Astrocyte (in vitro differentiated cells and primary cell): Measurements from ENCODE around the gene CAPN12. TPM values are rescaled to one million over a fixed set of nuclear protein-coding genes. Genes with fewer than 3 reads are reported as not detected.

Source experiments
- DNase-seq: peaks from one replicate; pipeline ENCODE4 v3.0.0-alpha.2; 2010; ENCODE audit warnings: low read depth
- FAIRE-seq: peaks from 2 replicates; lab custom pipeline; 2011; peaks lifted over from hg19 to GRCh38; lab: Jason Lieb, UNC
- H2AFZ ChIP-seq: 2 replicates; pipeline ENCODE4 v1.6.0; 2012; ENCODE audit warnings: low read depth, low read length, inconsistent platforms
- H3K27ac ChIP-seq: 2 replicates; pipeline ENCODE4 v1.5.1; 2011; ENCODE audit warnings: low read depth, low read length, inconsistent platforms
- H3K27me3 ChIP-seq: 2 replicates; pipeline ENCODE4 v1.6.0; 2011; ENCODE audit warnings: low read length, inconsistent platforms; ENCODE audit not compliant: insufficient read depth
- H3K36me3 ChIP-seq: 2 replicates; pipeline ENCODE4 v1.5.1; 2011; ENCODE audit warnings: low read length, inconsistent platforms; ENCODE audit not compliant: insufficient read depth
- H3K4me1 ChIP-seq: 2 replicates; pipeline ENCODE4 v1.5.1; 2011; ENCODE audit warnings: low read length, inconsistent platforms; ENCODE audit not compliant: insufficient read depth
- H3K4me2 ChIP-seq: 2 replicates; pipeline ENCODE4 v1.6.0; 2012; ENCODE audit warnings: low read length, inconsistent platforms
- H3K4me3 ChIP-seq: 2 replicates; pipeline ENCODE4 v1.5.1; 2011; ENCODE audit warnings: low read depth, mild to moderate bottlenecking, low read length, inconsistent platforms; ENCODE audit not compliant: insufficient read depth
- H3K79me2 ChIP-seq: 2 replicates; pipeline ENCODE4 v1.6.0; 2012; ENCODE audit warnings: mild to moderate bottlenecking, low read length, inconsistent platforms; ENCODE audit not compliant: insufficient read depth
- H3K9ac ChIP-seq: 2 replicates; pipeline ENCODE4 v1.6.0; 2012; ENCODE audit warnings: mild to moderate bottlenecking, low read length, inconsistent platforms
- H3K9me3 ChIP-seq: 2 replicates; pipeline ENCODE4 v1.5.1; 2012; ENCODE audit warnings: low read depth, mild to moderate bottlenecking, low read length, inconsistent platforms; ENCODE audit not compliant: insufficient read depth
- H4K20me1 ChIP-seq: 2 replicates; pipeline ENCODE4 v1.6.0; 2012; ENCODE audit warnings: low read length, inconsistent platforms; ENCODE audit not compliant: insufficient read depth
- H3K27ac Mint-ChIP-seq: one replicate; pipeline ENCODE4 v1.8.0; 2021; ENCODE audit warnings: mild to moderate bottlenecking, mixed read lengths; ENCODE audit not compliant: unreplicated experiment
- H3K27me3 Mint-ChIP-seq: one replicate; pipeline ENCODE4 v1.8.0; 2021; ENCODE audit warnings: low read depth, mixed read lengths; ENCODE audit not compliant: unreplicated experiment
- H3K36me3 Mint-ChIP-seq: one replicate; pipeline ENCODE4 v1.8.0; 2021; ENCODE audit warnings: low read depth, mixed read lengths; ENCODE audit not compliant: unreplicated experiment
- H3K4me1 Mint-ChIP-seq: one replicate; pipeline ENCODE4 v1.8.0; 2021; ENCODE audit warnings: low read depth, mixed read lengths; ENCODE audit not compliant: unreplicated experiment
- H3K4me3 Mint-ChIP-seq: one replicate; pipeline ENCODE4 v1.8.0; 2021; ENCODE audit warnings: mild to moderate bottlenecking, moderate library complexity, mixed read lengths; ENCODE audit not compliant: unreplicated experiment
- H3K9me3 Mint-ChIP-seq: one replicate; pipeline ENCODE4 v1.8.0; 2021; ENCODE audit warnings: mild to moderate bottlenecking, mixed read lengths; ENCODE audit not compliant: unreplicated experiment
- CTCF ChIP-seq: IDR thresholded peaks from 2 replicates; pipeline ENCODE4 v1.5.1; 2011; ENCODE audit warnings: low read depth, mild to moderate bottlenecking, inconsistent platforms, low read length, moderate library complexity; ENCODE audit not compliant: insufficient read depth
- EZH2 ChIP-seq: IDR thresholded peaks from 2 replicates; pipeline ENCODE4 v1.6.1; 2012; ENCODE audit warnings: mild to moderate bottlenecking, low read length, inconsistent platforms; ENCODE audit not compliant: insufficient read depth
- total RNA-seq: library from RNA; stranded (reverse); gene quantifications from 2 replicates; pipeline ENCODE4 v1.2.1, GENCODE V29; 2021

The CAPN12 gene
- total RNA-seq, 1 donor from 2014 or later = 4.6 TPM

GRCh38 chr19:38715555-38715954 lies 28.7 kb downstream of the CAPN12 start:
- peaks cover 44% of the 10 kb centered on the region for H3K4me1 ChIP-seq
- H3K27me3 ChIP-seq = no peaks in the 10 kb centered on the region
- no peaks in the 10 kb centered on the region for H3K9me3 ChIP-seq
- no peak for FAIRE-seq
- H4K20me1 ChIP-seq = peaks cover 81% of the 10 kb centered on the region
- no peak overlapping the region for H3K4me2 ChIP-seq
- peaks cover 70% of the 10 kb centered on the region for H3K79me2 ChIP-seq
- Mint-ChIP-seq H3K27me3 (no peaks in the 10 kb centered on the region), H3K4me3 (no peak overlapping the region), H3K36me3 (peaks cover 20% of the 10 kb centered on the region), H3K9me3 (no peaks in the 10 kb centered on the region), H3K4me1 (peaks cover 26% of the 10 kb centered on the region), H3K27ac (no peak overlapping the region)
- H3K27ac ChIP-seq = no peak overlapping the region
- TF ChIP-seq CTCF = no peak
- TF ChIP-seq EZH2 = no peak
- no peak overlapping the region for H3K9ac ChIP-seq
- no peak for DNase-seq
- H3K36me3 ChIP-seq = peaks cover 50% of the 10 kb centered on the region
- no peak overlapping the region for H2AFZ ChIP-seq
- H3K4me3 ChIP-seq = no peak overlapping the region

GRCh38 chr19:38714354-38714778 lies 29.9 kb downstream of the CAPN12 start:
- Histone ChIP-seq H3K9ac (no peak overlapping the region), H3K27ac (no peak overlapping the region), H3K4me3 (no peak overlapping the region), H3K36me3 (peaks cover 54% of the 10 kb centered on the region), H3K27me3 (no peaks in the 10 kb centered on the region), H3K9me3 (no peaks in the 10 kb centered on the region), H4K20me1 (peaks cover 81% of the 10 kb centered on the region), H3K79me2 (peaks cover 68% of the 10 kb centered on the region), H3K4me2 (no peak overlapping the region), H3K4me1 (peaks cover 38% of the 10 kb centered on the region), H2AFZ (no peak overlapping the region)
- DNase-seq (no peak), FAIRE-seq (no peak)
- no peaks in the 10 kb centered on the region for H3K27me3 Mint-ChIP-seq
- no peaks in the 10 kb centered on the region for H3K9me3 Mint-ChIP-seq
- TF ChIP-seq EZH2 (no peak), CTCF (no peak)
- H3K27ac Mint-ChIP-seq = peak overlapping the region; percentile 58
- H3K4me1 Mint-ChIP-seq = peaks cover 28% of the 10 kb centered on the region
- H3K4me3 Mint-ChIP-seq = no peak overlapping the region
- peaks cover 23% of the 10 kb centered on the region for H3K36me3 Mint-ChIP-seq

- Histone ChIP-seq H3K4me2 (no peak overlapping the region), H3K36me3 (peaks cover 58% of the 10 kb centered on the region), H3K79me2 (peaks cover 73% of the 10 kb centered on the region), H3K4me1 (peaks cover 35% of the 10 kb centered on the region), H3K27ac (no peak overlapping the region), H3K4me3 (no peak overlapping the region), H3K9me3 (no peaks in the 10 kb centered on the region), H2AFZ (no peak overlapping the region), H3K9ac (no peak overlapping the region), H4K20me1 (peaks cover 81% of the 10 kb centered on the region), H3K27me3 (no peaks in the 10 kb centered on the region)
- DNase-seq = no peak
- Mint-ChIP-seq H3K27ac (peak overlapping the region; percentile 76), H3K9me3 (no peaks in the 10 kb centered on the region), H3K4me1 (peaks cover 25% of the 10 kb centered on the region), H3K4me3 (peak overlapping the region; percentile 27), H3K27me3 (no peaks in the 10 kb centered on the region), H3K36me3 (peaks cover 23% of the 10 kb centered on the region)
- FAIRE-seq = no peak
- no peak for TF ChIP-seq CTCF
- TF ChIP-seq EZH2 = no peak
Observed at GRCh38 chr19:38713865-38714264, 30.4 kb downstream of the CAPN12 start.
